Fibroblast of mammary gland (primary cell): Measurements from ENCODE around the gene NACAD.

Experiments
- DNase-seq: peaks from one replicate; pipeline ENCODE4 v3.0.0-alpha.2; 2010; ENCODE audit warnings: low read depth
- H3K4me3 ChIP-seq: 2 replicates; pipeline ENCODE4 v1.5.1; 2011; ENCODE audit warnings: low read depth, mild to moderate bottlenecking, low read length, moderate library complexity; ENCODE audit not compliant: control insufficient read depth
- TF ChIP-seq, protein P1 (sequence below): conservative IDR thresholded peaks from 2 replicates; pipeline ENCODE4 v1.5.1; 2011; ENCODE audit warnings: low read depth, low read length, inconsistent platforms; ENCODE audit not compliant: control insufficient read depth, insufficient read depth

The NACAD gene

DNA sequence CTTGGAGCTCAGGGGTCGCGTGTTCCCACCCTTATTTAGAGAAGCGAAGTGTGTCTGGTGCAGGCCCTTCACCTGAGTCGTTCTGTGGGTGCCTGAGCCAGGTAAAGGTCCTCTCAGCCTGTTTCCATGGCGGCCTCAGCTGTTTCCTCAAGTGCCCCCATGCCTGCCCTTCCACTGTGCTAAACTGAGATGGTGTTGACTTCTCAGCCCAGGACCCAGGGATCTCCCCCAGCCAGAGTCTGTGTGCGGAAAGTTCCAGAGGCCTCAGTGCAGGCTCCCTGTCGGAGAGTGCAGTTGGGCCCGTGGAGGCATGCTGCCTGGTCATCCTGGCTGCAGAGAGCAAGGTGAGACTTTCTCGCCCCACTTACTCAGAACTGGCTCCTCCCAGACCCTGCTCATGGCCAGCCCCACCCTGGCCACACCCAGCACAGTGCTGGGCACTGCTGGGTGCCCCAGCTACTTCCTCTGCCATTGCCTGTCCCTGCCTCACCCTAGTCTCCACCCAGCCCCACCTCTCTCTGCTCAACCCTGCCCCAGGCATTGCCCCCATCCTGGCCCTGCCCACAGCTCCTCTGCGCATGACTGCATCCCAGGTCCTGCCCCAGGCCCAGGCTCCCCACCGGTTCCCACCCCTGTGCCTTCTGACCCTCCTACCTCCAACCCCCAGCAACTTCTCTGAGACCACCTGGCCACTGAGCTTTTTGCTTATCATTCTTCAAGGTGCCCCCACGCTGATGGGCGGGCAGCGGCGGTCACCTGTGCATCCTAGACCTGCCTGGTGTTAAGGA, 20.3 kb downstream of the NACAD start:
- TF ChIP-seq, protein P1, sequence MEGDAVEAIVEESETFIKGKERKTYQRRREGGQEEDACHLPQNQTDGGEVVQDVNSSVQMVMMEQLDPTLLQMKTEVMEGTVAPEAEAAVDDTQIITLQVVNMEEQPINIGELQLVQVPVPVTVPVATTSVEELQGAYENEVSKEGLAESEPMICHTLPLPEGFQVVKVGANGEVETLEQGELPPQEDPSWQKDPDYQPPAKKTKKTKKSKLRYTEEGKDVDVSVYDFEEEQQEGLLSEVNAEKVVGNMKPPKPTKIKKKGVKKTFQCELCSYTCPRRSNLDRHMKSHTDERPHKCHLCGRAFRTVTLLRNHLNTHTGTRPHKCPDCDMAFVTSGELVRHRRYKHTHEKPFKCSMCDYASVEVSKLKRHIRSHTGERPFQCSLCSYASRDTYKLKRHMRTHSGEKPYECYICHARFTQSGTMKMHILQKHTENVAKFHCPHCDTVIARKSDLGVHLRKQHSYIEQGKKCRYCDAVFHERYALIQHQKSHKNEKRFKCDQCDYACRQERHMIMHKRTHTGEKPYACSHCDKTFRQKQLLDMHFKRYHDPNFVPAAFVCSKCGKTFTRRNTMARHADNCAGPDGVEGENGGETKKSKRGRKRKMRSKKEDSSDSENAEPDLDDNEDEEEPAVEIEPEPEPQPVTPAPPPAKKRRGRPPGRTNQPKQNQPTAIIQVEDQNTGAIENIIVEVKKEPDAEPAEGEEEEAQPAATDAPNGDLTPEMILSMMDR = no peak
- no peak overlapping the region for H3K4me3 ChIP-seq
- no peak for DNase-seq

DNA sequence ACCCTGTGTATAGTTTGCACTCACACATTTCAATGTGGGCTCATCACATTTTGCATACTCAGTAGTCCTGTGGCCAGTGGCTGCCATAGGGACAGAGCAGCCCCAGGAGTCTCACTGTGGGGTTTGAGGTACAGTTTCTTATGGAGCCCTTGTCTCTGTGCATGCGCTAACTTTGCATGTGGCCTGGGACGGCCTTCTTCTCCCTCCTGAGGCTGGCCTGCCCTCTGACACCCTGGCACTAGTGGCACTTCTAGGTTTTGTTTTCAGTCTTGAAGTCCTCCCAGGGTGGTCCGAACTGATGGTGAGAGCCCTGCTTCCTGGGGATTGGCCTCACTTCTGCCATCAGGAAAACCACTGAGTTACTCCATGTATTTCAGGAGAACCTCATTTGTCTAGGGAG, 21.2 kb downstream of the NACAD start:
- DNase-seq = no peak
- no peak overlapping the region for H3K4me3 ChIP-seq
- TF ChIP-seq, protein P1 = no peak

DNA sequence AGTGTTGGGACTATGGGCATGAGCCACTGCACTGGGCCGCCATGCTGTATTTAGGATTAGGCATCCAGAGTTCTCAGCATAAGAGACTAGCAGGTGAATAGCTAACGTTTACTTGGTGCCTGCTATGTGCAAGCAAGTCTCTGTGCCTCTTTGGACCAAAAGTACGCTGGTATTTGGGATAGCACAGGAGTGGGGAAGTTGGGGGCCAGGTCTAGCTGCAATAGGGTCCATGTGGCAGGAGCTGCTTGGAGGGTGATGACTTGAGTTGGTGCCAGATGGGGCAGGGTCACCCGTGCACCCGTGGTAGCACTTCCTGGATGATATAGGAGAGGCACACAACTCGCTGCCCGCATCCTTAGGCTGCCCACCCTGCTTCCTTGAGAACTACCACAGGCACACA, 22.4 kb downstream of the NACAD start:
- DNase-seq = no peak
- no peak overlapping the region for H3K4me3 ChIP-seq
- TF ChIP-seq, protein P1 = no peak

DNA sequence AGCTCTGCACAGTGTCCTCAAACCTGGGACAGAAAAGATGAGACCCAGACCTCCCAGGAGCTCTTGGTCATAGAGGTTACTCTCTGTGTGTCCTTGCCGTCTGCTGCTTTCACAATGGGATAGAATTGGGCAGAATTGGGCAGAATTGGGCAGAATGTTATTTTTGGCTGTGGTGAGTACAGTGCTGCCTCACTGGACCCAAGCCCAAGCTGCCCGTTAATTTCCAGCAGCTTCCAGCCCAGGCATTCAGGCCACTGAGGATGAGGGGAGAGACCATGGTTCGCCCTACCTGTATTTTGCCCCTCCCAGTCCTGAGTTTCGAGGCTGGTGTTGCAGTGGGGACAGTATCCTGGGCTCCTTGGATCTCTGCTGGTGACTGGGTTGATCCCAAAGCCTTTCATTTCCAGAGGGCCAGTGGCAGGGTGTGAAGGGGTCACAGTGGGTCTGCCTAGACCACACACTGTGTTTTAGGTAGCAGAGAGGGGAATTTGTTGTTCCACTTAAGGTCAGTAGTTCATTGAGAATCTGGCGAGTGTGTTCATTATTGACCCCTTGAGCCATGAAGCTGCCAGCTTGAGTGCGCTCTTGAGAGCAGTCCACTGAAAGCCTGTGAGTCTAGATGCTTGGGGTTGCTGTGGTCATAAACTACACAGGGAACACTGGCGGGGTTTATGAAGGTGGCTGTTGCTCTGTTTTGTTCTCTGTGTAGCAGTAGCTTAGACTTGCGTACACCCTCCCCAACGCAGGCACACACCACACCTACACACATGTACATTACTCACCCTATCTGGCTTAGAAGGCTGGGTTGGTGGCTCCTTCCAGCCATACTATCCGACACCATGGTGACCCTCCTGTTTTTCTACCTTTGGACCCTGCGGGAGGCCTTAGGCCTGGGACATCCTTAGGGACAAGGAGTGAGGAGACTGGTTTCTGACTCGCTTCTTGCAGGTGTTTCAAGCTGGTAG, 23.5 kb downstream of the NACAD start:
- TF ChIP-seq, protein P1 = no peak
- H3K4me3 ChIP-seq = no peak overlapping the region
- DNase-seq = no peak

DNA sequence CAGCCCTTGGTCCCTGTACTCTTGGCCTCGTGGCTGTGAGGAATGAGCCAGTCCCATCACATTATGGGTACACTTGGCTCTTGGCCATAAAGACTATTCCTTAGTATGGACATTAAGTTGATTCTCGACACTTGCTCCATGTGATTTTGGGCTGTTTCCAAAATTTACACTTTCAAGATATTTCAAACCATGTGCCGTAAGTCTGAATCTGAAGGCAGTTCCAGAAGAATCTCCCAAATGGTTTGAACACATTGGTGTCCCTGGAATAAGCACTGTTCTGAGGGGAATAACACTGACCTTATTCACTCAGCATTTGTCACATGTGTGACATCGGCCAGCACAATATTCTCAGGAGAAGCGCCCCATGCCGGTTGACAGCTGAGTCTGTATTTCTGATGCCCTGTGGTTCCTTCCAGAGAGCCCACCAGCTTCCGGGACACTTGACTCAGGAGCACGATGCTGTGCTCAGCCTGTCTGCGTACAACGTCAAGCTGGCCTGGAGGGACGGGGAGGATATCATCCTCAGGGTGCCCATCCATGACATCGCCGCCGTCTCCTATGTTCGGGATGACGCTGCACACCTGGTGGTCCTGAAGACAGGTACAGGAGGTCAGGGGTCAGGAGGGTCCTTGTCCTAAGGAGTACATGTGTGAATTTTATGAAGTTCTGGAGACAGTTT, 24.6 kb downstream of the NACAD start:
- TF ChIP-seq, protein P1 = no peak
- H3K4me3 ChIP-seq = no peak overlapping the region
- DNase-seq = no peak

DNA sequence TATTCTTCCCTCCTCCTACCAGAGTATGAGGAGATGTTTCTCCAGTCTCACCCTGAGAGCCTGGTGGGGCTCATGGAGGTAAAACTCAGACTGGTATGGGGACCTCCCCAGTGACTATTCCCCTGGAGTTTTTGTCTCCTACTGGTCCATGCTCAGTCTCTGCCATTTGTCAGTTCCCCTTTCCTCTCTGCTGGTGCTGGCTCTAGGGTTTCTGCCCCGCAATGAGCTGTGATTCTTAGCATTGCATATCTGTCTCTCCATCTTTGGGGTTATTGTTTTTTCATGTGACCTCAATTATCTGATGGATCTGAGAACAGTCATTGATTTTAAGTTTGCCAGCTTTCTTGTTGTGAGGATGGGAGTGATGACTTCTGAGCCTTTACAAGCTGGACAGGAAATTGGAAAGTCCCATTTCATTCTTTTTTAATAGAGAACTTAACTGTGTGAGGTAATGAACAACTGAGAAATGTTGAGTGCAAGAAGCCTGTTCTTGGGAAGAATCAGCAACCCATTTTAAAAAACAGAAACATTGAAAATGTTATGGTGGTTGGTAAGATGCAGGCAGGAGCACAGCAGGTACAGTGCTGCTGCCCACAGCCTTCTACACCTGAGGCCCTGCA, 26.9 kb downstream of the NACAD start:
- H3K4me3 ChIP-seq = no peak overlapping the region
- TF ChIP-seq, protein P1 = no peak
- DNase-seq = no peak
